Measurements from ENCODE around the gene GRWD1. TPM values are rescaled to one million over a fixed set of nuclear protein-coding genes. Genes with fewer than 3 reads are reported as not detected.

GRWD1 gene
- total and polyA plus RNA-seq, 2 of the 13 experiments (the other 11 are each of a cell fraction or from before 2014, with no cell fraction given), result 10.8 to 46.6 TPM

DNA sequence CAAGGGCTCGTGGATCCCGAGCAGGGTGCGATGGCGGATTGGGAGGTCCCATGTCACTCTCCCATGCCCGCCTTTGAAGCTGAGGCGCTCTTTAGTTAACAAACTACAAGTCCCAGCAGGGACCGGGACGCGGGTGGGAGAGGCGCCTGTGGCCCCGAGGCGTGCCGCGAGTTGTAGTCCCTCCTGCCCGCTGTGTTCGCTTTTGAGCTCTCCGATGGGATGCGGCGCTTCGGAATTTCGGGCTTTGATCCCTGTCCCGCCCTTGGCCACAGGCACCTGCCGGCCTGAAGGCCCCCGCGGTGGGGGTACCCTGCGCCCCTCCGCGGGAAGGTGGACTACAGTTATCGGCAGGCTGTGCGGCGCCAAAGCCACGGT, 34.4 kb downstream of the GRWD1 start (continued):
- TF ChIP-seq, protein P1, sequence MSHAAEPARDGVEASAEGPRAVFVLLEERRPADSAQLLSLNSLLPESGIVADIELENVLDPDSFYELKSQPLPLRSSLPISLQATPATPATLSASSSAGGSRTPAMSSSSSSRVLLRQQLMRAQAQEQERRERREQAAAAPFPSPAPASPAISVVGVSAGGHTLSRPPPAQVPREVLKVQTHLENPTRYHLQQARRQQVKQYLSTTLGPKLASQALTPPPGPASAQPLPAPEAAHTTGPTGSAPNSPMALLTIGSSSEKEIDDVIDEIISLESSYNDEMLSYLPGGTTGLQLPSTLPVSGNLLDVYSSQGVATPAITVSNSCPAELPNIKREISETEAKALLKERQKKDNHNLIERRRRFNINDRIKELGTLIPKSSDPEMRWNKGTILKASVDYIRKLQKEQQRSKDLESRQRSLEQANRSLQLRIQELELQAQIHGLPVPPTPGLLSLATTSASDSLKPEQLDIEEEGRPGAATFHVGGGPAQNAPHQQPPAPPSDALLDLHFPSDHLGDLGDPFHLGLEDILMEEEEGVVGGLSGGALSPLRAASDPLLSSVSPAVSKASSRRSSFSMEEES (CRISPR knock-in tag; IDR thresholded peaks at IDR 0.05), result no peak
- TF ChIP-seq, protein P2, sequence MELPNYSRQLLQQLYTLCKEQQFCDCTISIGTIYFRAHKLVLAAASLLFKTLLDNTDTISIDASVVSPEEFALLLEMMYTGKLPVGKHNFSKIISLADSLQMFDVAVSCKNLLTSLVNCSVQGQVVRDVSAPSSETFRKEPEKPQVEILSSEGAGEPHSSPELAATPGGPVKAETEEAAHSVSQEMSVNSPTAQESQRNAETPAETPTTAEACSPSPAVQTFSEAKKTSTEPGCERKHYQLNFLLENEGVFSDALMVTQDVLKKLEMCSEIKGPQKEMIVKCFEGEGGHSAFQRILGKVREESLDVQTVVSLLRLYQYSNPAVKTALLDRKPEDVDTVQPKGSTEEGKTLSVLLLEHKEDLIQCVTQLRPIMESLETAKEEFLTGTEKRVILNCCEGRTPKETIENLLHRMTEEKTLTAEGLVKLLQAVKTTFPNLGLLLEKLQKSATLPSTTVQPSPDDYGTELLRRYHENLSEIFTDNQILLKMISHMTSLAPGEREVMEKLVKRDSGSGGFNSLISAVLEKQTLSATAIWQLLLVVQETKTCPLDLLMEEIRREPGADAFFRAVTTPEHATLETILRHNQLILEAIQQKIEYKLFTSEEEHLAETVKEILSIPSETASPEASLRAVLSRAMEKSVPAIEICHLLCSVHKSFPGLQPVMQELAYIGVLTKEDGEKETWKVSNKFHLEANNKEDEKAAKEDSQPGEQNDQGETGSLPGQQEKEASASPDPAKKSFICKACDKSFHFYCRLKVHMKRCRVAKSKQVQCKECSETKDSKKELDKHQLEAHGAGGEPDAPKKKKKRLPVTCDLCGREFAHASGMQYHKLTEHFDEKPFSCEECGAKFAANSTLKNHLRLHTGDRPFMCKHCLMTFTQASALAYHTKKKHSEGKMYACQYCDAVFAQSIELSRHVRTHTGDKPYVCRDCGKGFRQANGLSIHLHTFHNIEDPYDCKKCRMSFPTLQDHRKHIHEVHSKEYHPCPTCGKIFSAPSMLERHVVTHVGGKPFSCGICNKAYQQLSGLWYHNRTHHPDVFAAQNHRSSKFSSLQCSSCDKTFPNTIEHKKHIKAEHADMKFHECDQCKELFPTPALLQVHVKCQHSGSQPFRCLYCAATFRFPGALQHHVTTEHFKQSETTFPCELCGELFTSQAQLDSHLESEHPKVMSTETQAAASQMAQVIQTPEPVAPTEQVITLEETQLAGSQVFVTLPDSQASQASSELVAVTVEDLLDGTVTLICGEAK (IDR thresholded peaks at IDR 0.05), result no peak
- TF ChIP-seq, protein P2 (CRISPR knock-in tag; IDR thresholded peaks at IDR 0.05), result no peak
- TF ChIP-seq ZNF773 (CRISPR knock-in tag; IDR thresholded peaks at IDR 0.05; ENCODE audit: borderline replicate concordance) (no peak), ARNT (IDR thresholded peaks at IDR 0.05) (no peak), ZNF136 (CRISPR knock-in tag; IDR thresholded peaks at IDR 0.05; ENCODE audit: low read depth) (no peak)

Measured in HepG2 (cell line).